Measurements from ENCODE around the gene LIPI. TPM values are rescaled to one million over a fixed set of nuclear protein-coding genes. Genes with fewer than 3 reads are reported as not detected.
A peak's percentile ranks its signal among the peaks of the same experiment; 100 is the strongest.
"Not testable (repeated sequence)": the region's sequence is repeated elsewhere in the genome, so short reads cannot be mapped to it uniquely, and the experiment has no call there.

The LIPI gene
- total and polyA plus RNA-seq, 11 donors, result not detected

- WGBS, 4 donors, result 92 to 98% (median 95%) methylated on average over 43 to 44 of the region's 44 CpGs
Measured at GRCh38 chr21:14071902-14072734, 138.6 kb downstream of the LIPI start.

GRCh38 chr21:14070968-14071367 is 139.8 kb downstream of the LIPI start:
- Histone ChIP-seq H3K36me3 (no peaks in the 10 kb centered on the region), H3K4me1 (no peaks in the 10 kb centered on the region), H3K27me3 (no peaks in the 10 kb centered on the region), H3K27ac (no peak overlapping the region), H3K4me3 (no peak overlapping the region), H3K9me3 (no peaks in the 10 kb centered on the region)
- intact Hi-C loops (cut with DNase I), result no loop called here
- WGBS, 4 donors, result 96 to 97% (median 97%) methylated on average over 14 to 16 of the region's 16 CpGs
- ATAC-seq, result no peak
- TF ChIP-seq POLR2A (IDR thresholded peaks at IDR 0.05), result no peak
- no peak for TF ChIP-seq CTCF (IDR thresholded peaks at IDR 0.05)
- no peak for DNase-seq

More at GRCh38 chr21:14071902-14072734, 138.6 kb downstream of the LIPI start:
- ATAC-seq (no peak), DNase-seq (no peak)
- Histone ChIP-seq H3K4me1 (no peaks in the 10 kb centered on the region), H3K36me3 (no peaks in the 10 kb centered on the region), H3K27me3 (no peaks in the 10 kb centered on the region), H3K9me3 (no peaks in the 10 kb centered on the region), H3K27ac (no peak overlapping the region), H3K4me3 (no peak overlapping the region)
- intact Hi-C loops (cut with DNase I), result no loop called here
- no peak for TF ChIP-seq CTCF (IDR thresholded peaks at IDR 0.05)
- TF ChIP-seq POLR2A (IDR thresholded peaks at IDR 0.05), result no peak

DNA sequence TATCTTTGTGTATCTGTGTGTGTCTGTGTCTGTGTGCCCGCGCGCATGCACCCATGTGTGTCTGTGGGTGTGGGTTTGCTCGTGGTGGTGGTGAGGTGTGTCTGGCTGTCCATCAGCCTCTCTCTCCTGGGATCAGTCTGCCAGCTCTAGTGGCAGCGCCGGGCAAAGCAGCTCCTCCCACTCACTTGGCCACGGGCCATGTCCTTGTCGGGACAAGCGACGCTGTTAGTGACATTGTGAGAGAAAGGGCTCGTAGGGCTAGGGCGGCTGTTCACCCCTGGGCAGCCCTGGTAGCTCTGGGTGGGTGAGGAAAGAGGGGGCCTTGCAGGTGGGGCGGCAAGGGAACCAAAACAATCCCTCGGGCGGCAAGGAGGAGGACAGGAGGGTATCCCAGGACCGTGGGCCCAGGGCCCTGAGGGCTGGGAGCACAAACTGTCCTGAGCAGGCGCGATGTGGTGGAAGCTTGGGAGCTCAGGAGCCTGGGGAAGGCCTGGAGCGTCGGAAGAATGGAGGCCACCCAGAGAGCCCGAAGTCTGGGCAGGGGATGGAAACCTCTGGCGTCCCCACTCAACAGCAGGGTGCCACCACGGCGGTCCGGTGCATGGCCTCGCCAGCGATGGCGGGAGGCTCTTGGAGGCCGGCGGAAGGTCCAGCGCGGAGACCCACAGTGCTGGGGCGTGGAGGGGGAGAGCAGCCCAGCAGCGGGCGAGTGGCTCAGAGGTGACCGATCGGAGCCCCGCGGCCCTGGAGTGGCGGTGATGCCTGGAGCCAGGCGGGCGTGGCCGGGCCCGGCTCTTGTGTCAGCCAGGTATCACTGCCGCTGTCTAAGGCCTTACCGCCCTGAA is 140.5 kb downstream of the LIPI start:
- intact Hi-C loops (cut with DNase I), result no loop called here
- Histone ChIP-seq H3K4me1 (no peaks in the 10 kb centered on the region), H3K4me3 (no peak overlapping the region), H3K36me3 (no peaks in the 10 kb centered on the region), H3K27me3 (no peaks in the 10 kb centered on the region), H3K27ac (no peak overlapping the region), H3K9me3 (no peaks in the 10 kb centered on the region)
- DNase-seq (peak in 1 of 5 donors; percentile 52), ATAC-seq (peak in 3 of 4 donors; percentile 61 to 75 (median 61))
- TF ChIP-seq CTCF (IDR thresholded peaks at IDR 0.05) (no peak), POLR2A (IDR thresholded peaks at IDR 0.05) (no peak)
- WGBS, 4 donors, result 83 to 93% (median 90%) methylated on average over 40 to 46 of the region's 46 CpGs

- ATAC-seq (no peak), DNase-seq (no peak)
- Histone ChIP-seq H3K27me3 (no peaks in the 10 kb centered on the region), H3K27ac (no peak overlapping the region), H3K9me3 (no peaks in the 10 kb centered on the region), H3K4me3 (no peak overlapping the region), H3K4me1 (no peaks in the 10 kb centered on the region), H3K36me3 (no peaks in the 10 kb centered on the region)
- intact Hi-C loops (cut with DNase I), result no loop called here
- TF ChIP-seq POLR2A (IDR thresholded peaks at IDR 0.05), result no peak
- no peak for TF ChIP-seq CTCF (IDR thresholded peaks at IDR 0.05)
- whole genome bisulfite sequencing, 4 donors, result 61 to 98% (median 88%) methylated on average over 29 of the region's 29 CpGs
Measured at GRCh38 chr21:14064296-14064645, 146.5 kb downstream of the LIPI start.

GRCh38 chr21:14063620-14064295 is 147.0 kb downstream of the LIPI start:
- H3K36me3 ChIP-seq; H3K27ac ChIP-seq; H3K4me1 ChIP-seq; H3K4me3 ChIP-seq; H3K9me3 ChIP-seq; H3K27me3 ChIP-seq; intact Hi-C loops (cut with DNase I); DNase-seq: not testable (repeated sequence)
- WGBS, 4 donors, result 49 to 96% (median 93%) methylated on average over 28 to 57 of the region's 57 CpGs
- ATAC-seq, result peak in 1 of 4 donors; percentile 79

DNA sequence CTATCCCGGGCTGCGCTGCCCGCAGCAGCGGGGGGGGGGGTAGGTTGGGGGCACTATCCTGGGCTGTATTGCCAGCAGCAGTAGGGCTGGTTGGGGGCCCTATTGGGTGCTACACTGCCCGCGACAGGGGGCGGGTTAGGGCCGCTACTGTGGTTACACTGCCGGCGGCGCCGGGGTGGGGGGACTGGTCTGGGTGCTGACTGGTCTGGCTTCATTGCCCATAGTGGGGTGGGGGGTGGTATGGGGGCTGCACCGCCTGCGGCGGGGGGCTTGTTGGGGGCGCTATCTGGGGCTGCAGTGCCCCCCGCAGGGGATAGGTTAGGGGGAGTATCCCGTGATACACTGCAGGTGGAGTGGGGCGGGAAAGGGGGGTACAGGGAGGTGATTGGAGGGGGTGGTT is 148.1 kb downstream of the LIPI start:
- H3K4me1 ChIP-seq; intact Hi-C loops (cut with DNase I); H3K36me3 ChIP-seq; ATAC-seq; H3K27me3 ChIP-seq; H3K4me3 ChIP-seq; DNase-seq; H3K27ac ChIP-seq; H3K9me3 ChIP-seq: not testable (repeated sequence)
- WGBS, 4 donors, result 97 to 100% (median 98%) methylated on average over 7 to 18 of the region's 19 CpGs

All from heart left ventricle (tissue), 16 donors.